Activated naive CD4-positive, alpha-beta T cell treated with anti-CD3 and anti-CD28 coated beads, Interleukin-2, amount 10 ng/mL, durations not matched to agents 7 days and 5 days (primary cell): ENCODE results near the gene BST1.

Source experiments
- CTCF ChIA-PET: fragments of 350-600 bp; sonication (Branson Sonifier 250); formaldehyde crosslinking; loops from one replicate; lab custom pipeline; 2021; ENCODE audit warnings: antibody characterized with exemption; lab: Charles Lee
- DNase-seq: peaks from one replicate; pipeline ENCODE4 v3.0.0-alpha.2; 2020
- H3K27ac Mint-ChIP-seq: one replicate; pipeline ENCODE4 v1.8.0; 2021; ENCODE audit warnings: mild to moderate bottlenecking, moderate library complexity, mixed read lengths
- H3K27me3 Mint-ChIP-seq: one replicate; pipeline ENCODE4 v1.8.0; 2021; ENCODE audit warnings: mild to moderate bottlenecking, mixed read lengths
- H3K36me3 Mint-ChIP-seq: one replicate; pipeline ENCODE4 v1.8.0; 2021; ENCODE audit warnings: mixed read lengths
- H3K4me1 Mint-ChIP-seq: one replicate; pipeline ENCODE4 v1.8.0; 2021; ENCODE audit warnings: mixed read lengths
- H3K4me3 Mint-ChIP-seq: one replicate; pipeline ENCODE4 v1.8.0; 2021; ENCODE audit warnings: mild to moderate bottlenecking, moderate library complexity, mixed read lengths
- H3K9me3 Mint-ChIP-seq: one replicate; pipeline ENCODE4 v1.8.0; 2021; ENCODE audit warnings: mixed read lengths

The BST1 gene

GRCh38 chr4:15702941-15703403 is at the start of gene BST1:
BST1 (plus strand) TSS chr4:15703065; CDS start chr4:15703145, 80 bp downstream.
- CTCF ChIA-PET: no interaction called here
- DNase-seq: peak; percentile 70
- Mint-ChIP-seq H3K27me3 (peaks cover 64% of the 10 kb centered on the region), H3K4me3 (peak within 1 kb of the TSS; percentile 84), H3K27ac (peak within 1 kb of the TSS; percentile 67), H3K9me3 (no peaks in the 10 kb centered on the region), H3K36me3 (no peaks in the 10 kb centered on the region), H3K4me1 (peaks cover 13% of the 10 kb centered on the region)

GRCh38 chr4:15653420-15653819 is 49.4 kb upstream of the BST1 start:
- no peaks in the 10 kb centered on the region for H3K27me3 Mint-ChIP-seq
- peak overlapping the region; percentile 96 for H3K27ac Mint-ChIP-seq
- DNase-seq: no peak
- H3K9me3 Mint-ChIP-seq: no peaks in the 10 kb centered on the region
- H3K36me3 Mint-ChIP-seq: peaks cover 12% of the 10 kb centered on the region
- H3K4me3 Mint-ChIP-seq: peak overlapping the region; percentile 99
- peaks cover 64% of the 10 kb centered on the region for H3K4me1 Mint-ChIP-seq
- CTCF ChIA-PET: interaction anchor here (3.7 kb wide), 1 partner anchor 302 kb away, joined by 13 read pairs; no protein-coding TSS in a partner anchor

GRCh38 chr4:15653864-15654592 is 48.8 kb upstream of the BST1 start:
- peak overlapping the region; percentile 96 for H3K27ac Mint-ChIP-seq
- DNase-seq: peak; percentile 26
- H3K27me3 Mint-ChIP-seq: no peaks in the 10 kb centered on the region
- peak overlapping the region; percentile 99 for H3K4me3 Mint-ChIP-seq
- H3K36me3 Mint-ChIP-seq: peaks cover 12% of the 10 kb centered on the region
- CTCF ChIA-PET: interaction anchor here (0.6 to 3.7 kb wide), 2 partner anchors 105 to 302 kb away, joined by 3 to 13 read pairs; no protein-coding TSS in a partner anchor
- H3K4me1 Mint-ChIP-seq: peaks cover 58% of the 10 kb centered on the region
- no peaks in the 10 kb centered on the region for H3K9me3 Mint-ChIP-seq

GRCh38 chr4:15654593-15655222 is 48.2 kb upstream of the BST1 start:
- CTCF ChIA-PET: interaction anchor here (0.6 to 3.7 kb wide), 3 partner anchors 28 to 301 kb away, joined by 3 to 13 read pairs (median 7); partner anchors contain the start of gene FAM200B
- peak overlapping the region; percentile 96 for H3K27ac Mint-ChIP-seq
- DNase-seq: peak; percentile 58
- no peaks in the 10 kb centered on the region for H3K9me3 Mint-ChIP-seq
- peak overlapping the region; percentile 99 for H3K4me3 Mint-ChIP-seq
- H3K36me3 Mint-ChIP-seq: peaks cover 12% of the 10 kb centered on the region
- H3K4me1 Mint-ChIP-seq: peaks cover 53% of the 10 kb centered on the region
- no peaks in the 10 kb centered on the region for H3K27me3 Mint-ChIP-seq

DNA sequence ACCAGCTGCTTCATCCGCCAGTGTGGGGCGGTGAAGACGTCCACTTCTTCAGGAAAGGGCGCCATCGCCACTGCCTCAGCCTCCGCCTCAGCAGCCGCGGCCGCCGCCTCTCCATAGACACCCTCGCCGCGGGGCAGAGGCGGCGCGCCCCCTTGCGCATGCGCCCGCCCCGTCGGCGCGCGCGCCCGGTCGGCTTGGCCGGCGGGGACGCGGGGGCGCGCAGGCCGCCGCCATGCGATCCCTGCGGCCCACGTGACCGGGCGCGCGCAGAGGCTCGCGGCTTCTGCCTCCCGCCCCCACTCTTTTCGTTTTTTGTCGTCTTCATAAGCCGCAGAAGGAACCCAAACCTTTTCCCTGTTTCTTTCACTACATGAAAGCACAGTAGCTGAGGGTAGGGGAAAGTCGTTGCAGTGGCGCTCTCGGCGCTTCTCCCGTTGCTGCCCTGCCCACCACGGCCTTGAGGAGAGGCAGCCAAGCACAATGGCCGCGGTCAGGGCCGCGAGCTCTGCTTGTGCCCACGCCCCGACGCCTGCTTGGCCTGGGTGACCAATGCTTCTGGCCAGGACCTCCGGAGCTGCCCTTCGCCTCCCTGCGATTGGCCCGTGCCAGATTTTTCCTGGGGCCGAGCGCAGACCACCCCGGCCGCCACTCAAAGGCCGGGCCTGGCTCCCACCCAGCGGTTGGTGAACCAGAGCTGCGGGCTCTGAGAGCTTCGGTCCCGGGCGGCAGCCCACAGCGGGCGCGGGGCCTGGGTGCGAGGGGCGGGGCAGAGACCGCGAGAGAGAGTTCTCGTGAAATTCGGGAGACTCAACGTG is 47.4 kb upstream of the BST1 start, which contains the start of gene FBXL5:
Gene FBXL5 (minus strand): TSS at position 135 of the 815 bp plus-strand sequence. CDS start 70 bp downstream, at position 65.
- Mint-ChIP-seq H3K9me3 (no peaks in the 10 kb centered on the region), H3K4me1 (peaks cover 49% of the 10 kb centered on the region), H3K27me3 (no peaks in the 10 kb centered on the region), H3K36me3 (peaks cover 12% of the 10 kb centered on the region), H3K4me3 (peak within 1 kb of the TSS; percentile 99), H3K27ac (peak within 1 kb of the TSS; percentile 97)
- CTCF ChIA-PET: interaction anchor here (2.3 kb wide), 1 partner anchor 27 kb away, joined by 7 read pairs; the partner anchor contains the start of gene FAM200B
- peak; percentile 80 for DNase-seq

DNA sequence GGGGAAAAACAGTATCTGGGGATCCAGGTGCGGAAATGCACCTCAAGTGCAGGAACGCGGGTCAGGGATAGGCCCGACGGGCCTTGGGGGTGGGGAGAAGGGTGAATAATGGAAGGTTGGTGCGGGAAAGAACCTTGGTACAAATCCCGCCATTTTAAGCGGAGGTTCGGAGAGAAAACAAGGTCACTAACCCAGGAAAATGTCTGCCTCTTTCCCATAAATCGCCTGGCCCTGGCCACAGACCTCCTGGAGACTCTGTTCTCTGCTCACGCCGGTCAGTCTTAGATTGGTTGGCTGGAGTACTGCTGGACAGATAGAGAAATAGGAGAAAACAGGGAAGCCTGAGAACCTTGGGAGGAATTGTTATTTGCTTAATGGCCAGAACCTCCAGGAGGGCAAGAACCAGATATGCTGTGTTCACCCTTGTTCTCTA is 46.8 kb upstream of the BST1 start:
- CTCF ChIA-PET: interaction anchor here (2.3 kb wide), 1 partner anchor 26 kb away, joined by 7 read pairs; the partner anchor contains the start of gene FAM200B
- Mint-ChIP-seq H3K4me3 (peak overlapping the region; percentile 88), H3K36me3 (peaks cover 11% of the 10 kb centered on the region), H3K27ac (peak overlapping the region; percentile 97), H3K9me3 (no peaks in the 10 kb centered on the region), H3K27me3 (no peaks in the 10 kb centered on the region), H3K4me1 (peaks cover 44% of the 10 kb centered on the region)
- no peak for DNase-seq

GRCh38 chr4:15657366-15657765 is 45.5 kb upstream of the BST1 start:
- no peaks in the 10 kb centered on the region for H3K27me3 Mint-ChIP-seq
- CTCF ChIA-PET: interaction anchor here (1.1 to 2.3 kb wide), 2 partner anchors 21 to 25 kb away, joined by 3 to 7 read pairs; partner anchors contain the start of gene FAM200B
- peaks cover 14% of the 10 kb centered on the region for H3K36me3 Mint-ChIP-seq
- H3K27ac Mint-ChIP-seq: no peak overlapping the region
- H3K4me3 Mint-ChIP-seq: no peak overlapping the region
- no peak for DNase-seq
- H3K4me1 Mint-ChIP-seq: peaks cover 31% of the 10 kb centered on the region
- H3K9me3 Mint-ChIP-seq: no peaks in the 10 kb centered on the region

DNA sequence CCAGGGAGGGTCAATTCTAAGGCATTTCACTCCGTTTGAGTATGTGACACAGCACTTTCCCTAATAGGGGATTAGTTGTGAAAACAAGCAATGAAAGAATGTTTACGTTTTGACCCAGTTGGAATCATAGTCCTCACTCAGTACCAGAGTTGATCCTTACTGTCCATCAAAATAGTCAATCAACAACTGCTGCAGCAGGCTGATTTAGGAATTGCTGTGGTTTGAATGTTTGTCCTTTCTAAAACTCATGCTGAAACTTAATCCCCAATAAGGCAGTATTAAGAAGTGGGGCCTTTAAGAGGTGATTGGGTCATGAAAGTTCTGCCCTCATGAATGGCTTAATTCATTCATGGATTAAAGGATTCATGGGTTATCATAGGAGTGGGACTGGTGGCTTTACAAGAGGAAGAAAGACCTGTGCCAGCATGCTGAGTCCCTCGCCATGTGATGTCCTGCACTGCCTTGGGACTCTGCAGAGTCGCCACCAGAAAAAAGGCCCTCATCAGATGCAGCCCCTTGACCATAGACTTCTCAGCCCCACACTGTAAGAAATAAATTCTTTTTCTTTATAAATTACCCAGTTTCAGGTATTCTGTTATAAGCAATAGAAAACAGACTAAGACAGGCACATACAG is 44.6 kb upstream of the BST1 start:
- Mint-ChIP-seq H3K4me3 (no peak overlapping the region), H3K27me3 (no peaks in the 10 kb centered on the region), H3K27ac (no peak overlapping the region), H3K36me3 (peaks cover 14% of the 10 kb centered on the region), H3K4me1 (peaks cover 22% of the 10 kb centered on the region), H3K9me3 (no peaks in the 10 kb centered on the region)
- DNase-seq: no peak
- CTCF ChIA-PET: no interaction called here

DNA sequence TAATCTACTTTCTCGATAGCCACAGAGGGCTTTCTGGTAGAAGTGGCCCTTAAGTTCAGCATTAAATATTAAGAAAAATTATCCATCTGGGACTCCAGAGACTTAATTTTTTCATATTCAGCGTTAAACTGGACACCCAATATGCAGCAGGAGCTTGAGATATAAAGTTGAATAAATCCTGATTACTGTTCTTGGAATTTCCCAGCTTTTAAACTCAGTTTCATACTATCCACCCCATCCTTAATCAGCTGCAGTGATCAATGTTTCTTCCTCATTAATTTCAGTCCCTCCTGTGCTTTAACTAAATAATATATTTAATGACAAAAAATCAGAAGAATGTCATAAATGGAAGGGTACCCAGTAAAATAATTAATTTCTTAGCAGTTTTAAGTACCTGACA is 44.1 kb upstream of the BST1 start:
- H3K4me3 Mint-ChIP-seq: no peak overlapping the region
- no peaks in the 10 kb centered on the region for H3K9me3 Mint-ChIP-seq
- no peaks in the 10 kb centered on the region for H3K27me3 Mint-ChIP-seq
- CTCF ChIA-PET: no interaction called here
- no peak overlapping the region for H3K27ac Mint-ChIP-seq
- peaks cover 17% of the 10 kb centered on the region for H3K4me1 Mint-ChIP-seq
- DNase-seq: no peak
- H3K36me3 Mint-ChIP-seq: peaks cover 14% of the 10 kb centered on the region

DNA sequence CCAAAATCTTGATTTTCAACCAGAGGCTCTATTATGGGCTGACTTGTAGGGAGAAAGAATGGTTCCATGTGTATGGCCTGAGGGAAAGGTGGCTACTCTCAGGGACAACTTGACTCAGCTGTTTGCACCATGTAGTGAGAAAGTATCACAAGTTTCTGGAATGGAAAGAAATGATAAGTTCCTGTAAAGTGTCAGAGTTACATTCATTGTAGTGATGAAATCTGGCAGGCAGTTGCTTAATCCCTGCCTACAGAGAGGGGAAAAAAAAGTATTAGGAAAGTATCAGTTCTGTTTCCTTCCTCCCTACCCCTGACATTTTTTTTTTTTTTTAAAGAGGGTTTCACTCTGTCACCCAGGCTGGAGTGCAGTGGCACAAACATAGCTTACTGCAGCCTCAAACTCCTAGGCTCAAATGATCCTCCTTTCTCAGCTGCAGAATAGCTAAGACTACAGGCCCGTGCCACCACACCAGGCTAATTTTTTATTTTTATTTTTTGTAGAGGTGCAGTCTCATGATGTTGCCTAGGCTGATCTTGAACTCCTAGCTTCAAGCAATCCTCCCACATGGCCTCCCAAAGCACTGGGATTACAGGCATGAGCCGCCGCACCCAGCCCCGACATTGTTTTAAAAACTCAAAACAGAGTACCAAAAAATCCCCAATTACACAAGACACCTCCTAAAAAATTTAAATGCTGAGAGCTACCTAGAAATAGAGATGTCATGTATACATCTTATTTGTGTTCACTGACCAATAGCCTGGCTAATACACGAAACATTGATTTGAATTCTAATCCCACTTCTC is 42.9 kb upstream of the BST1 start:
- peaks cover 17% of the 10 kb centered on the region for H3K36me3 Mint-ChIP-seq
- CTCF ChIA-PET: interaction anchor here (0.8 kb wide), 1 partner anchor 296 kb away, joined by 3 read pairs; no protein-coding TSS in a partner anchor
- DNase-seq: no peak
- no peaks in the 10 kb centered on the region for H3K9me3 Mint-ChIP-seq
- H3K27me3 Mint-ChIP-seq: no peaks in the 10 kb centered on the region
- H3K27ac Mint-ChIP-seq: peak overlapping the region; percentile 28
- no peak overlapping the region for H3K4me3 Mint-ChIP-seq
- H3K4me1 Mint-ChIP-seq: peaks cover 17% of the 10 kb centered on the region

DNA sequence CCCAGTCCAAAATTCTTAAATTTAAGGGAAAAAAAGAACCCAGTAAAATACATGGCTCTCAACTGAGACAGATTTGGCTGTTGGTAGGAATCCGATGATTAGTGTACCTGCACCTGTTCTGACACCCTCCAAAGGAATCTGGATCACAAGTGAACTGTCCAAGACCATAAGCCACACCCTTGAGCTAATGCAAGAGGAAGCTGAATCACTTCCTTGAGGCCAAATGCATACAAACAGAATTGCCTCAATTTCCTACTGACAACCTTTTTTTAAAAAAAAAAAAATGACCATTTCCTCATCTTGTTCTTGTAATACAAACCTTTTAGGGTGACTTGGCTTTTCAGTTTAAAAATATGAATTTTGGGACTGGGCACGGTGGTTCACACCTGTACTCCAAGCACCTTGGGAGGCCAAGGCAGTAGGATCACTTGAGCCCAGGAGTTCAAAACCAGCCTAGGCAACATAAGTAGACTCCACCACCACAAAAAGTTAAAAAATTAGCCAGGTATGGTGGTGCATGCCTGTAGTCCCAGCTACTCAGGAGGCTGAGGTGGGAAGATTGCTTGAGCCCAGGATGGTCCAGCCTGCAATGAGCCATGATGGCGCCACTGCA is 37.0 kb upstream of the BST1 start:
- Mint-ChIP-seq H3K4me1 (peaks cover 21% of the 10 kb centered on the region), H3K27ac (peak overlapping the region; percentile 37)

DNA sequence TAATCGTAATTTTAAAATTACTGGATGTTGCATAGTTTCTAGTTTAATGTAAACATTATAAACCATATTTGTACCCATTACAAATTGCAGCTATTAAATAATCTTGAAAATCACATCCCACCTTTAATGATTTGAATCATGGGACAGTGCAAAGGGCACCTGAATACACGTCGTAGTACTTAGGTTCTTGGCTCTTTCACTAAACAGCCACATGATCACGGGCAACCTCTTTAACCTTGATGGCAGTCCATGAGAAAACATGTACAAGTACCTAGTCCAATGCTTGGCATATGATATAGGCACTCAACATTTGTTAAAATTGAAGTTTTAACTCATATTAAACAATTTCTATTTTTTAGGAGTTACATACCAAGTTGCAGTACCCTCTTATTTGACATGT is 35.9 kb upstream of the BST1 start:
- Mint-ChIP-seq H3K9me3 (peaks cover 2% of the 10 kb centered on the region), H3K4me3 (no peak overlapping the region), H3K36me3 (peaks cover 33% of the 10 kb centered on the region), H3K27me3 (no peaks in the 10 kb centered on the region), H3K4me1 (peaks cover 23% of the 10 kb centered on the region), H3K27ac (no peak overlapping the region)
- CTCF ChIA-PET: no interaction called here
- DNase-seq: no peak

More for the DNA sequence above, 37.0 kb upstream of the BST1 start:
- Mint-ChIP-seq H3K36me3 (peaks cover 31% of the 10 kb centered on the region), H3K27me3 (no peaks in the 10 kb centered on the region), H3K9me3 (peaks cover 2% of the 10 kb centered on the region), H3K4me3 (no peak overlapping the region)
- CTCF ChIA-PET: no interaction called here
- no peak for DNase-seq
